ENCODE results near the gene TMEM234.
"Not testable (repeated sequence)": the region's sequence is repeated elsewhere in the genome, so short reads cannot be mapped to it uniquely, and the experiment has no call there.

Gene TMEM234

DNA sequence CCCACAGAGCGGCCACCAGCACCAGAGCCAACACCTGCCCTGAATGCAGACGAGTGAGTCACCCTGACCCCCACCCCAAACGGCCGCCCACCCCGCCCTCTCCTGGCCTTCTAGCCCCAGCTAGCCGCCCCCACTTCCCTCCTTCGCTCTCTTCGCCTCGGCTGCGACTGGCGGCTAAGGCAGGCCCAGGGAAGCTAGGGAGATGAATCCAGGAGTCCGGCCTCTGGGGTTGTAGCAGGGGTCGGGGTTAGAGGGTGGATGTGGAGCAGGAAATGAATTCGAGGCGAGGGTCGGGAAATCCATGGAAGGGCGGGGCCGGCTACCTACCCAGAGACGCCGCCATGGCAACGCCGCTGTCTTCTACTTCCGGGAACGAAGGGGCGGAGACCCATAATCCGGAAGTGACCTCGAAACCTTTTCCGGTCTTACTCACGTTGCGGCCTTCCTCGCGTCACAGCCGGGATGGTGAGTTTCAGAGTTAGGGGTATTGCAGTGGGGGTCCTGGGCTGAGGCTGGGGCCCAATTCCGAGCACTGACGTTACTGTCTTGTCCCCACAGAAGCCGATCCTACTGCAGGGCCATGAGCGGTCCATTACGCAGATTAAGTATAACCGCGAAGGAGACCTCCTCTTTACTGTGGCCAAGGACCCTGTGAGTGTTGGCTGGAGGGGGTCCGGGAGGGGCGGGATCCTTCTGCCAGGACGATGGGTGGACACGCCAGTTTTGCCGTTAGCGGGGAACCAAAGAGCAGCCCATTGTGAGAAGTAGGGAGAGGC, at the start of gene TMEM234, which contains the start of gene EIF3I:
TMEM234 (minus strand) TSS at position 374 of the 776 bp plus-strand sequence; CDS start at position 343, 31 bp downstream.
EIF3I (plus strand) TSS at position 428 of the 776 bp plus-strand sequence; CDS start at position 463, 35 bp downstream.
- peak; percentile 90 to 95 for DNase-seq

DNA sequence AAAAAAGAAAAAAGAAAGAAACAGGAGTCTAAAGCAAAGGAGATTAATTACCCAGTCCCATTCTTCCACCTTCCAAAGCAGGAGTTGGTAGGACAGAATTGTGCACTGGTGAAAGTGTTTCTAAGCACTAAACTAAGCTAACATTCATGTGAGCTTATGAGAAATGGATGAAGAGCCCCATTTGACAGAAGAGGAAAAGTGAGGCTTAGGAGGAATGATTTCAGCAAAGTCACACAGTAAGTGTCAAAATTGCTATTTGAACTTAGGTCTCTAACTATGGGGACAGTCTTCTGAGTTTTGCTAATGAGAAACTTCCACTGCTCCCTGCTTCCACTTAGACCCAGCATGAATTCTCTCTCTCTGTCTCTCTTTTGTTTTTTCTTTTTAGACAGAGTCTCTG, 47.6 kb upstream of the TMEM234 start:
- DNase-seq = no peak

DNA sequence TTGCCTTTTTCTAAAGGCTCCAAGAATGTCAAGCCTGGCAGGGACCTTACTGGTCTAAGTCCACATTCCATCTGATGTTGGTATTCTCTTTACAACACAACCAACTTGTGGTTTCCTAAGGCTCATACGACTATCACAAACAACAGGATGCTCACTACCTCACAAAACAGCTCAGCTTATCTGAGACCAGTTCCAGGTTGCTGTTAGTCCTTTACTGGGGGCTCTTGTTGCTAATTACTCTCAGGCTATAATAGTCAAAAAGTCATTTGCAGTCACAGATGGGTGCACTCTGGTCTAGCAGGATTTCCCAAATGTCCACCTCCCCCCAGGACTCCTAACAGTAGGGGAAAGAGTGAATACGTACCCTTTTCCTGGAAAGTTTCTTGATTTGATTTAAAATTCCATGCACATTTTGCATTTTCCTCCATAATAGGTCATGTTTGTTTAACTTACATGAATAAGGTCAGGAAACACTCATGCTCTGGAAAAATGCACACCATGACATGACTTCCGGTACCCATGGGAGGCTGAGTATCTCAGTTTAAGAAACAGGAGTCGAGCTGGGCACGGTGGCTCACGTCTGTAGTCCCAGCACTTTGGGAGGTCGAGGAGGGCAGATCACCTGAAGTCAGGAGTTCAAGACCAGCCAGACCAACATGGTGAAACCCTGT, 44.9 kb upstream of the TMEM234 start:
- DNase-seq = no peak

DNA sequence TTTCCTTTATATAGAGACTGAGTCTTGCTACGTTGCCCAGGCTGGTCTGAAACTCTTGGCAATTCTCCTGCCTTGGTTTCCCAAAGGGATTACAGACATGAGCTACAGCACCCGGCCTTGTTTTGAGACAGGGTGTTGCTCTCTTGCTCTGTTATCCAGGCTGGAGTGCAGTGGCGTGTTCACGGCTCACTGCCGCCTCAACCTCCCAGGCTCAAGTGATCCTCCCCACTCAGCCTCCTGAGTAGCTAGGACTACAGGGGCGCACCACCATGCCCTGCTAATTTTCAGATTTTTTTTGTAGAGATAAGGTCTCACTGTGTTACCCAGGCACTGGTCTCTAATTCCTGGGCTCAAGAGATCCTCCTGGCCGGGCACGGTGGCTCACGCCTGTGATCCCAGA, 43.7 kb upstream of the TMEM234 start:
- DNase-seq = no peak

DNA sequence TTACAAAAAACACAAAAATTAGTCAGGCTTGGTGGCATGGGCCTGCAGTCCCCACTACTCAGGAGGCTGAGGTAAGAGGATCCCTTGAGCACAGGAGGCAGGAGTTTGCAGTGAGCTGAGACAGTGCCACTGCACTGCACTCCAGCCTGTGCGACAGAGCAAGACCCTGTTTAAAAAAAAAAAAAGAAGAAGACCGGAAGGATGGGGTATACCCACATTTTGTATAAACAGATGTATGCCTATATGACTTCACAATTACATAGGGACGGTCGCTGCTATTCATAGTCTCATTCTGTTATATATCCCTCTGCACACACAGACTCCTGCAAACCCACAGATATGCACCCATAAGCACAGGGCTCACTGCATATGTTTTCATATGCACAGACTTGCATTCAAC, 41.6 kb upstream of the TMEM234 start:
- no peak for DNase-seq

DNA sequence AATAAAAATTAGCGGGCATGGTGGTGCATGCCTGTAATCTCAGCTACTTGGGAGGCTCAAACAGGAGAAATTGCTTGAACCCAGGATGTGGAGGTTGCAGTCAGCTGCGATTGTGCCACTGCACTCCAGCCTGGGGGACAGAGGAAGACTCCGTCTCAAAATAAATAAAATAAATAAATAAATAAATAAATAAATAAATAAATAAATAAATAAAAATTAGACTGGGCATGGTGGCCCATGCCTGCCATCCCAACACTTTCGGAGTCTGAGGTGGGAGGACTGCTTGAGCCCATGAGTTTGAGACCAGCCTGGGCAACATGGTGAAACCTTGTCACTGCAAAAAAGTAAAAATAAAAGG, 41.1 kb upstream of the TMEM234 start:
- not testable (repeated sequence) for DNase-seq

DNA sequence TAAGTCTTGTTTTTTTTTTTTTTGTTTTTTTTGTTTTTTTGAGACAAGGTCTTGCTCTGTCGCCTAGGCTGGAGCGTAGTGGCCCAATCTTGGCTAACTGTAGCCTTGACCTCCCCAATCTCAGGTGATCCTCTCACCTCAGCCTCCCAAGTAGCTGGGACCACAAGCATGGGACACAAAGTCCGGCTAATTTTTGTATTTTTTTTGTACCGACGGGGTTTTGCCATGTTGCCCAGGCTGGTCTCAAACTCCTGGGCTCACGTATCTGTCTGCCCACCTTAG, 35.0 kb upstream of the TMEM234 start:
- DNase-seq = no peak

DNA sequence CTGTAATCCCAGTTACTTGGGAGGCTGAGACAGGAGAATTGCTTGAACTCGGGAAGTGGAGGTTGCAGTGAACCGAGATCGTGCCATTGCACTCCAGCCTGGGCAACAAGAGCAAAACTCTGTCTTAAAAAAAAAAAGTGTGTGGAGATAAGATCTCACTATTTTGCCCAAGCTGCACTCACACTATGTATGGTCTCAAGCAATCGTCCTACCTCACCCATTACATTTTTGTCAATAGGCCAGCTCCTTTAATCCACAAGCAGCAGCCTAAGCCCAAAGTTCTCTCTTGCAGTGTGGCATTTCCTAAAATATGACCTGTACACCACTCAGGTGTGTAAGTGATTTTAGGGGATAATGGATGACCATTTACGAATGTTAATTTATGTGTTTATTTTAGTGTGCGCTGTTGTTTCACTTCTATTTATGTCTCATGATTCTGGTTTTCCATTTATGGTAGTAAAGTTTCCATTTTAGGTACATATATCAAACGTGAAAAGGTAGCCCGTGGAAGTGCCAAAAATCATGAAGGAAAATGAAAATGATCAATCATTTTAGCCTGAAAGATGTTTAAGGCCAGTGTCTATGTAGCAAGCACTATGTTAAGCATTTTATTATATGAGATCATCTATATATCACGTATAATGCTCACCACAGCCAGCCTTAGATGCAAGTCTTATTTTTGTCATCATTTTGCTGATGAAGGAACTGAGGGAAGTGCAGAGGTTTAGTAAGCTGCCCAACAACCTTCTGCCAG, 34.5 kb upstream of the TMEM234 start:
- no peak for DNase-seq

DNA sequence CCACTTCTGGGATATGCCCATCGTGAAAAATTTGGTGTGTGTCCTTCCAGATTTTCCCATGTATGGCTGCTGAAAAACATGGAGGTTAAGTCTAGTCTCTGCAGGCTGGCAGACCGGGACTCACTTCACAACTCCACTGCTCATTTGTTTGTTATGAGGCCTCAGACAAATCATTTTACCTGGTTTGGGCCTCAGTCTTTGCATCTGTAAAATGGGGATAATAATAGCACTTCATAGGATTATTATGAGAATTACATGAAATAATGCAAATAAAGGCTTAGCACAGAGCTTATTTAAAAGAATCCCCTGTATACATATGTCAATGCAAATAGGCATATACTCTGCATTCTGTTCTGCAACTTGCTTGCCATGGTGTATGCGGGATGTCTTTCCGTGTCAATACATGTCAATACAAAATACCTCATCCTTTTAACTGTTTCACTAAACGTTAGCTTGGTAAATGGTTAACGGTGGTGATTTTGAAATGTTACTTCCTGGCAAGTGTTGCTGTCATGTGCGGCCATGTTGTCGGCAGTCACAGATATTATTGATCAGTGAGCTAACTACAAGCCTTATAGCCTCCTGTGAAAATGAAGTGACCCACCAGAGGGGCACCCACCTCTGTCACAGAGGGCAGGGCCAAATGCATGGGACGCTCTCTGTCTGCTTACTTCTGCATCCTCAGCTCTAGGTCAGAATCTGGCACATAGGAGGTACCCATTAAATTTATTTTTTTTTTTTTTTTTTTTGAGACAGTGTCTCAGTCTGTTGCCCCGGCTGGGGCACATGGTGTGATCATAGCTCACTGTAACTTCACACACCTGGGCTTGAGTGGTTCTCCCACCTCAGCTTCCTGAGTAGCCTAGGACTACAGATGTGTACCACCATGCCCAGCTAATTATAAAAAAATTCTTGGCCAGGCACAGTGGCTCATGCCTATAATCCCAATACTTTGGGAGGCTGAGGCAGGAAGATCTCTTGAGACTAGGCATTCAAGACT, 33.2 kb upstream of the TMEM234 start:
- DNase-seq = no peak

DNA sequence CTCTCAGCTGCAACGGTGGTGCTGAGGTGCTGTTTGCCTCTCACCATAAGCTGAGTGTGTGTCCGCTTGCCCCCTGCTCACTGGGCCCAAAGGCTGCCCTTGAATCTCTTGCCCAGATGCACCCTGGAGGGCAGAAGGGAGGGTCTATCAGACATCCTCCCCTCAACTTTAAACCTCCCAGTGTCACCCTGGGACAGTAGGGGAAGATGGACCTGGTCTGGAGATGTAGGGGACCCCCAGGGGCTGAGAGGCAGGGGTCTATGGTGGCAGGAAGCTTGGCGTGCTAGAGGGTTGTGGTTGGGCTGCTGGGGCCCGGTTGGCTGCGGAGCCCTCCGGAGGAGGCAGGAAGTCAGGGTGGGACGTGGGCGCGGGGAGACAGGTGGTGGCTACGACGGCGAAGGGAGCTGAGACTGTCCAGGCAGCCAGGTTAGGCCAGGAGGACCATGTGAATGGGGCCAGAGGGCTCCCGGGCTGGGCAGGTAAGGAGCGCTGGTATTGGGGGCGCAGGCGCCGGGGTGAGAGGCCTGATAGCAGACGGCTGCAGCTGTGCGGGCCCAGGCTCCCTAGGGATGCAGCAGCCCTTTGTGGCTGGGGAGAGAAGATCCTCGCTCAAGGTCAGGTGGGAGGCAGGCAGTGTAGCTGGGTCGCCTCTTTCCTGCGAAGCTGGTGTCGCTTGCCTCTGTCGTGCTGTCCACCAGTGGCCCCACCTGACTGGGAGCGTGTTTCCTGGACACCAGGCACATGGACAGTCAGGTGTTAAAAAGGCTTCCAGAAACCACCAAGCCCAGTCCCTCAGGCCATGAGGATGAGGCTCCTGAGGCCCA, 29.0 kb upstream of the TMEM234 start, which contains the start of gene LCK:
LCK (plus strand) TSS at position 373 of the 824 bp plus-strand sequence. CDS start 23,065 bp downstream, outside the sequence.
- no peak for DNase-seq

DNA sequence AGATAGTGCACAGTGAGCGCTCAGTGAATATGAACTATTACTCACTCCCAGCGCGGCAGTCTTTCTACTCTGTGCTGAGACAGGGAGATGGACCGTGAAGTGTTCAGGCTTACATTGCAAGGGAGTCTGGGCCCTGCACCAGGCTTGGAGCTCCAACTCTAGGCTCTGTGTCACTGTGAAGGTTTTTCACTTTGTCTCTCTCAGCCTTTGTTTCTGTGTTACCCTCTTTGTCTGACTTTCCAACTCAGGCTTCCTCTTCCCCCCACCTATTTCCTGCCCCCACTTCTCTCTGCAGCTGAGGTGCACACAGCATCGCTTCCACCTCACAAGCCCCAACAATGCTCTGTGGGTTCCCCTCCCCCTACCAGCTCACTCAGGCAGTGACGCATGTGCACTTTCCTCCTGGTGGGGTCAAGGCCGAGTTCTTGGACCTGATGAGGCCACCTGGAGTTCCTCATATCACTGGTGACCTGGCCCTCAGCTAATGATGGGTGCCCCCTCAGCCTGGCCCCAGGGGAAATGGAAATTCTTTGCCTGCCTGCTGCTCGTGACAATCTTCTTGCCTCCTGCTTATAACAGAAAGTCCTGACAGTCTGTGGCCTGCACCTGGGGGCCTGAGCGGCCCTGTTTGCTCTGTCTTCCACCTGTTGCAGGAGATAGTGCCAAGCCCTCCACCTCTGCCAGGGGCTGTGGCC, 27.8 kb upstream of the TMEM234 start:
- no peak for DNase-seq

DNA sequence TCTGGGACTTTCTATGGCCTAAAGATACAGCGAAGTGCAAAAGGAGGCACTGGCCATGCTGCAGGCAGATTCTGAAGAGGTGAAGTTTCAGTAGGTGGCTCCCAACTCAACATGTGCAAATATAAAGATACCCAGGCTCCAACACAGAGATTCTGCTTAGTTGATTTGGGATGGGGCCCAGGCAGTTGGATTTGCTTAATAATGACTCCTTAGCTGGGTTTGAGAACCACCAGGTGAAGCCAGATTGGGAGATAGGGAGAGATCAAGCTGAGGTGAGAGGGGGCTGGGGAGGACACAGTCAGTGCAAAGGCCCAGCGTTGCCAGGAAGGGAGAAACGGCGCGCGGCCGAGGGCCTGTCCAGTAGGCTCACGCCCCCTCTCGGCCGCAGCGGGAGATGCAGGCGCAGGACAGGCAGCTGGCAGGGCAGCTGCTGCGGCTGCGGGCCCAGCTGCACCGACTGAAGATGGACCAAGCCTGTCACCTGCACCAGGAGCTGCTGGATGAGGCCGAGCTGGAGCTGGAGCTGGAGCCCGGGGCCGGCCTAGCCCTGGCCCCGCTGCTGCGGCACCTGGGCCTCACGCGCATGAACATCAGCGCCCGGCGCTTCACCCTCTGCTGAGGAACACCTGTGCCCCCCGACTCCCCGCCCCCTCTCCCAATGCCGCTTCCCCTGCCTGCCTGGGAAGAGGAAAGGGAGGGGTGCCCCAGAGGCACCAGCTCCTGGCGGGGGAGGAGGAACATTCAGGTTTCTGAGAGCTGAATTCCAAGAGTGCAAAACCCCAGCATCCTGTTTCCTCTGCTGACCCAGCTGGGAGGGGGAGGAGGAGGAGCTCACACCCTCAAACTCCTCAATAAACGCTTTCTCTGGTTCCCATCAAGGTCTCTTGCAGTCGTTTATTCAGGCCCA, 26.1 kb upstream of the TMEM234 start:
- peak; percentile 54 to 83 for DNase-seq

DNA sequence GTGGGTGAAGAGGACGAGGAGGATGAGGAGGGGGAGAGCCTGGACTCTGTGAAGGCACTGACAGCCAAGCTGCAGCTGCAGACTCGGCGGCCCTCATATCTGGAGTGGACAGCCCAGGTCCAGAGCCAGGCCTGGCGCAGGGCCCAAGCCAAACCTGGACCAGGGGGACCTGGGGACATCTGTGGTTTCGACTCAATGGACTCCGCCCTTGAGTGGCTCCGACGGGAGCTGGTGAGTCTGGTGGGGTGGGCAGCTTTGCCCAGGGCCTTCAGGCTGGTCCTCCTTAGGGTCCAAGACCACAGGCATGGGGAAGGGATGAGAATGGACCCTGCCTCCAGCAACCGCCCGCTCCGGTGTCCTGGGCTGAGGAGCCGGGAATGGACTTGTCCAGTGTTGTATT, 25.3 kb upstream of the TMEM234 start:
- no peak for DNase-seq

DNA sequence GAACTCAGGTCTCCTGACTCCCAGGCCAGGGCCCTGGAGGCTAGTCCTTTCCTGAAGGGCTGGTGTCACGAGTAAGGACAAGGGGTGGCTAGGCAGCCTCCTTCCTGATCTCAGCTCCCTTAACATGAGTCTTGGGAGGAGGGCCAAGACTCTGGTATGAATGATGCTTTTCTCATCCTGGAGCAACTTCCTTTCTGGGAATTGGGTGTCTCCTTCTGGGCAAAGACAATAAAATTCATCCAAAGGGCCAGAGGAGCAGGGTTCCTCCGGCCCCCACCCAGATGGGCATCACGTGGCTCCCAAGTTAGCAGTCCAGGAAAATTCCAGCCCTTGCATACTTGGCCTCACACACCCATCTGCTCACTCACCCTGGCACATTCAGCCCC, 24.7 kb upstream of the TMEM234 start, which contains the start of gene FAM167B:
FAM167B (plus strand) TSS at position 335 of the 386 bp plus-strand sequence. CDS start 200 bp downstream, outside the sequence.
- DNase-seq = no peak

DNA sequence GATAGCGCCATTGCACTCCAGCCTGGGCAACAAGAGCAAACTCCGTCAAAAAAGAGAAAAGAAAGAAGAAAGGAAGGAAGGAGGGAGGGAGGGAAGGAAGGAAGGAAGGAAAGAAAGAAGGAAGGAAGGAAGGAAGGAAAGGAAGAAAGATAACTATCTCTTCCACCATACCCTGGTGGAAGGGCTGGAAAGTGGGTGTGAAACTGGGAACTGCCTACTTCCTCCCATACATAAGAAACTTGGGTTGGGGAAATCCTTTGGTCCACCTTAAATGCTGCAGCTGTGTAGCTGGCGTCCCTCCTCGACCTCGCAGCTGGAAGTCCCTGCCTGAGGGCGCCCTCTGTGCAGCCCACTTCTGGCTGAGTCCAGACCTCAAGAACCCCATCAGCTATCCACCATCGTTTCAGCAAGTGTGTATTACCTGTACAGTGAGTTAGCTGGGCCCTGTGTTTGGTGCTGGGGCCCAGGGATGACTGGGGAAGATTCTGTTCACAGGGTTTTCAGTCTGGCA, 20.2 kb upstream of the TMEM234 start:
- DNase-seq = peak; percentile 46 to 51

DNA sequence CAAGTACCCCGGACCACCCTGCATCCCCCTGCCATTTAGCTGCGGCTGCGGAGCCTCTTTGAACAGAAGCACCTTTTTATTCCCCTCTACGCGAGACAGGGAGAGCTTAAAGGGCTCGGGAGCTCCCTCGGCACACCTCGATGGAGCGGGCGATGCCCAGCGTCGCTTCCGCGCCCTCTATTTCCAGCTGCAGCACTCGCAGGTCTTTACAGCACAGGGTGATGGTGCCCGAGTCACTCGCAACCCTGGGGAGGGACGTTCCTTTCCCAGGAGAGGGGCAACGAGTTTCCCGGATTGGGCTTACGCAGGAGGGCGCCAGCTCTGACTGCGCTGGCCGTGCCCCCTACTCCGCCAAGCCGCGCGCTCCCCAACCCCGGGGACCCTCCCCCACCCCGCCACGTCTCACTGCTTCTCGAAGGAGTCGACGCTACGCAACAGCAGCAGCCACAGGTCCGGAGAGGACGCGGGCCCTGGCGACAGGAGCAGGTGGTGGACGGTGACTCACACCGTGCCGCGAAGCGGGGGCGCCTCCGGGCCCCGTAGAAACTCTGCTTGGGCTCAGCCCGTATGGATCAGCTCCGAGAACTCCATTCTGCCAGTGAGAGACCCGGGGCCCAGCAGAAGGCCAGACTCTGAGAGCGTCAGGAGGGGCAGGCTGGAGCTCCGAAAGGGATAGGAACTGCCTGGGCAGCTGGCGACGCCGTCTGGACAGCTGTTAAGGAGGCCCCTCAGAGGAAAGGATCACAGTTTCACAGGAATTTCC, 19.0 kb upstream of the TMEM234 start:
- DNase-seq = peak in 1 of 2 donors; percentile 5

DNA sequence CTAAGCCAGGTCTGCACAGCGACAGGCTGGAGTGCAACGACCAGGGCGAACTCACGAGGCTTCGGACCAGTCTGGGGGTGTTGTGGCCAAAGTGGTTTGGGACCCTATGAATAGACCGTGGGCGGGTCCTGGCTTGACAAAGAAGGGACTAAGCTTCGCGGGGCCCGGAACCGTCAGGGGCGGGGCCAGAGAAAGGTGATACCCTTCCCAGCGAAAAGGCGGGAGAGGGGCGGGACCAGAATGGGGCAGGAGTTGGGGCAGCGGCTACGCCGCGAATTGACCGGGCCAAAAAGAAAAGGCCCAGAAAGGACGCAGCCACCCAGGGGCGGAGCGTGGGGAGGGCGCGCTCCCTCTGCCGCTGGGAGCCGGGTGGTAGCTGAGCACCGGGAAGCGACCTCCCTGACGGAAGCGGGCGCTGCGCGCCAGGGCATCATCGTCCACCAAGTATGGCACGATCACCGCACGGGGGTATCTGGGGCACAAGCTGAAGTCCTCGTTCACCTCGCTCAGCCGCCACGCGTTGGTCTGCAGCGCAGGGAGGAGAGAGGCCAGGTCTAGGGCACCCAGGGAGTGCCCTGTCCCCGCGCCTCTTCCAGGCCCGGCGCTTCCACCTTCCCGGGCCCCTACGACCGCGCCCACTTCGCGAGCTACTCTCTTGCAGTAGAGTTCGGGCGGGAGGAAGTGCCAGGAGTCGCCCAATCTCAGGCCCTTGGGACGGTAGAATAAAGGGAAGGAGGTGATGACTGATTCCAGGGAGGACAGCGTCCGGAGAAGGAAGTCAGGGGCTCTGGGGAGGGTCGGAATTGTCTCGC, 18.2 kb upstream of the TMEM234 start:
- peak; percentile 42 to 51 for DNase-seq

DNA sequence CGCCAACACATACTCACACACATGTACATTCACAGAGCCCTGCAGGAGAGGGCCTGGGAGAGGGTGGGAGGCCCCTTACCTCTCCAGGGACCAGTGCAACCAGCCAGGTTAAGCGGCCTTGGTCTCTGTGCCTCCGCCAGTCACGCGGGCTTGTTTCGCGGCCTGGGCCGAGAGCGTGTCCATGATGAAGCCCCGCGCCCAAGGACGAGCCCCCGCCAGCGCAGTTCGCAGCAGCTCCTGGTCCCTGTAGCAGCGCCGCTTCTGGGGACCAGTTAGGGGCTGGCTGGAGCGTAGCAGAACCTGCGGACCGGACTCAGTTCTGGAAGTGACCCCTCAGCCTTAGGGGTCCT, 17.6 kb upstream of the TMEM234 start:
- no peak for DNase-seq
